Measurements from ENCODE around the gene C22orf42.

Gene C22orf42

GRCh38 chr22:32132783-32133182, 26.3 kb downstream of the C22orf42 start:
- DNase-seq, result no peak

DNA sequence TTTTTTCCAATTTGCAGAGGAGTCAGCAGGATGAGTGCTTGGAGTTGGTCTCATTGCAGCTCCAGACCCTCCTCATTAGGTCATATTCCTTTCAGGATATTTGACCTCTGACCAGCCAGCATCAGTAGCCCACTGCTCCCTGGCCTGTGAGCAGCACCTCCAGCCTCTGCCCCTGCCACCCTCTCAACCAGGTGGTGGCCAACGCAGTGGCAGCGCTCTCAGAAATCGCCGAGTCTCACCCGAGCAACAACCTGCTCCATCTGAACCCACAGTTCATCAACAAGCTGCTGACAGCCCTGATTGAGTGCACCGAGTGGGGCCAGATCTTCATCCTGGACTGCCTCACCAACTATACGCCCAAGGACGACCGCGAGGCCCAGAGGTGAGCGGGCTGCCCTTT, 27.0 kb downstream of the C22orf42 start:
- DNase-seq, result no peak

DNA sequence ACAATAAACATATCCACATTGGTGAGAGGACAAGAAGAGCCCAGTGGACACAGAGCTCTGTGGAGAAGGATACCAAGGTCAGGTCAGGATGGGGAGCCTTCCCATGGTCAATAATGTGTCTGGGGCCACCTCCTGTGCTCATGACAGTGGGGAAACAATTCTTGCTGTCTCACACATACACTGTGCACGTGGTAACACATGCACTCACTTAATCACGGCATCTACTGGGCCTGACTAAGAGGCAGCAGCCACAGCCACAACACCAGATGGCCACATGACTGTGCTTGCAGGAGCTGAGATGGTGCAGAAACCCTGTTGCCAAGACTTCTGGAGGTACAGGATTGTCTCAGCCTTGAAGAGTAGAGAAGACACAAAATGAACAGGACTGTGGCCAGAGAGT, 28.6 kb downstream of the C22orf42 start:
- no peak for DNase-seq

GRCh38 chr22:32127904-32128303, 31.2 kb downstream of the C22orf42 start:
- no peak for DNase-seq

- DNase-seq, result no peak
Observed at GRCh38 chr22:32123657-32124056, 35.4 kb downstream of the C22orf42 start.

- DNase-seq, result no peak
Observed at GRCh38 chr22:32122899-32123298, 36.2 kb downstream of the C22orf42 start.

DNA sequence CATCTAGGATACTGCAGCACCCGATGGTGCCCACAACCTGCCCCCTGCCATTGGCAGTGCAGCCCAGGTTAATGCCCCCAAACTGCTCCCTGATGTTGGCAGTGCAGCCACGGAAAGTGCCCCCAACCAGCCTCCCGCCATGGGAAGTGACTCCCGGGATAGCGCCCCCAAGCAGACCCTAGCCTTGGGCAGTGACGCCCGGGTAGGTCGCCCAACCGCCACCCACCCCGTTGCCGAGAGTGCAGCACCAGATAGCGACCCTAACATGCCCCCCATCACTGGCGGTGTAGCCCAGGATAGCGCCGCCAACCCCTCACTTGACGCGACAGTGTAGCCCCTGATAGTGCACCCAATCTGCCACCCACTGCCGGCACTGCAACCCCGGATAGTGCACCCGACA, 38.5 kb downstream of the C22orf42 start:
- DNase-seq, result no peak

DNA sequence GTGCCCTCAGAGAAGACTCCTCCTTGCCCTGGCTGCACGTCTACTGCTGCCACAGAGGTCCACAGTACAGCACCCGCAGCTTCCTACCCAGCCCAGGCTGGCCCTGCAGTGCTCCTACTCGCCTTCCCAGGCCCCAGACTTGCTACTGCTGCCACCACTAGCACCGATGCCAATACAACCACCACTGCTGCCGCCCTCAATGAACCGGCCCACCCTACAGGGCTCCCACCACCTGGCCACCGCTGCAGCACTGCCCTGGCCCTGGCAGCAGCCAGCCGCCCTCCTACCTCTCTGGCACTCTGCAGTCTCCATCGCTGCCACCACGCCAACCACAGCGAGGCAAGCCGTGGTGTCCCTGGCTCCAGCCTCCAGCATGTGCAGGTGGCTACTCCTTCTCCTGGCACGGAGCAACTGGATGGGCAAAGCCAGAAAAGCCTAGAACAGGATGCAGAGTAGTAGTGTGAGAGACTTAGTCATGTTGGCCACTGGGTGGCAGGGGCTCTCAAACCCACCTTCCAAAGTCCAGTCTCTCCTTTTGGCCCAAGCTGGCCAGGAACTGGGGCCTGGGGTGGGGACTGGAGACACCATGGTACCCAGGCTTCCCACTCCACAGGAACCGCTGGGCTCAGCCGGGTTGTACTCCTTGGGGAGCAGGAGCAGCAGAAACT, 39.4 kb downstream of the C22orf42 start:
- DNase-seq, result no peak

- DNase-seq, result no peak
Observed at GRCh38 chr22:32112380-32112779, 46.7 kb downstream of the C22orf42 start.

- DNase-seq, result no peak
Observed at GRCh38 chr22:32106930-32107329, 52.2 kb downstream of the C22orf42 start.

DNA sequence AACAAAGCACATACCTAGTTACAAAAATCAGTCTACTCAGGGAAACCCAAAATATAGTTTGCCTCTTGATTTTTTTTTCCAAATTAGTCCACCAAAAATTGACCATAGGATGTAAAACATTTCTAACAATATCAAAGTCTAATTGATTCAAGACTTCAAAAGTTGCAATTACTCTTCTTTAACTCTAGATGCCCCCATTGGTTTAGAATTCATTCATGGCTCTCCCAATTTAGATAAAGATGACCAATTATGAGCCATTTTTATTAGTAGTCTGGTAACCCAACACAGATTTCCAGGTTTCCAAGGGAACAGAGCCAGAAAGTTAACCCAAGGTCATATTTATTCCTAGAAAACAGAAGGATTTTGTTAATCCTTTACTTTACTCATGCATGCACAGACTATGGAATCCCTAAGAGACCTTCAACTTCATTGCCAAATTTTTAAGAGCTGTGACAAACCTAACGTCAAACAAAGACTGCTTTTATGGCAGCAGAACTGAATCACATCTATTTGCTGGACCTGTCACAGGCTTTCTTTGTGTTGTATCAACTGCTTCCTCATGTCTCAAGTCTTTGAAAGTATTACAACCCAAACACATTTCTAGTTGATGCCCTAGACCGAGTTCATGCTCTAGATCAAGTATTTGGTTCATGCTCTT, 55.3 kb downstream of the C22orf42 start:
- DNase-seq, result no peak

GRCh38 chr22:32100711-32101110, 58.4 kb downstream of the C22orf42 start:
- no peak for DNase-seq

Data from NCI-H446 (cell line).